Stimulated activated naive CD8-positive, alpha-beta T cell treated with anti-CD3 and anti-CD28 coated beads, Interleukin-15, Interleukin-2, amounts not matched to agents 100 ng/mL and 50 ng/mL, for 24 hours (primary cell): ENCODE measurements around the gene PARK7.
"Not testable (repeated sequence)": the region's sequence is repeated elsewhere in the genome, so short reads cannot be mapped to it uniquely, and the experiment has no call there.

Source experiments
- H3K27ac Mint-ChIP-seq: one replicate; pipeline ENCODE4 v1.8.0; 2021; ENCODE audit warnings: mild to moderate bottlenecking, mixed read lengths
- H3K27me3 Mint-ChIP-seq: one replicate; pipeline ENCODE4 v1.8.0; 2021; ENCODE audit warnings: mixed read lengths
- H3K36me3 Mint-ChIP-seq: one replicate; pipeline ENCODE4 v1.8.0; 2021; ENCODE audit warnings: low read depth, mixed read lengths
- H3K4me1 Mint-ChIP-seq: one replicate; pipeline ENCODE4 v1.8.0; 2021; ENCODE audit warnings: low read depth, mixed read lengths
- H3K4me3 Mint-ChIP-seq: one replicate; pipeline ENCODE4 v1.8.0; 2021; ENCODE audit warnings: mild to moderate bottlenecking, mixed read lengths
- H3K9me3 Mint-ChIP-seq: one replicate; pipeline ENCODE4 v1.8.0; 2021; ENCODE audit warnings: mixed read lengths

Gene PARK7

GRCh38 chr1:7961216-7962013, at the start of gene PARK7:
Gene PARK7, plus strand, starts transcription at chr1:7961711. Its CDS starts 1,075 bp downstream, at chr1:7962786.
- H3K4me1 Mint-ChIP-seq = peaks cover 79% of the 10 kb centered on the region
- no peaks in the 10 kb centered on the region for H3K27me3 Mint-ChIP-seq
- peaks cover 60% of the 10 kb centered on the region for H3K36me3 Mint-ChIP-seq

GRCh38 chr1:7912145-7912544, 49.4 kb upstream of the PARK7 start:
- peaks cover 75% of the 10 kb centered on the region for H3K4me1 Mint-ChIP-seq
- peak overlapping the region; percentile 87 for H3K4me3 Mint-ChIP-seq
- H3K27ac Mint-ChIP-seq = peak overlapping the region; percentile 96
- H3K27me3 Mint-ChIP-seq = no peaks in the 10 kb centered on the region
- peaks cover 47% of the 10 kb centered on the region for H3K36me3 Mint-ChIP-seq
- no peaks in the 10 kb centered on the region for H3K9me3 Mint-ChIP-seq

More at GRCh38 chr1:7961216-7962013, at the start of gene PARK7:
- no peaks in the 10 kb centered on the region for H3K9me3 Mint-ChIP-seq
- H3K27ac Mint-ChIP-seq = peak within 1 kb of the TSS; percentile 98
- peak within 1 kb of the TSS; percentile 99 for H3K4me3 Mint-ChIP-seq

GRCh38 chr1:7912743-7913557, 48.6 kb upstream of the PARK7 start:
- Mint-ChIP-seq H3K4me3 (peak overlapping the region; percentile 87), H3K4me1 (peaks cover 77% of the 10 kb centered on the region), H3K27ac (peak overlapping the region; percentile 96), H3K27me3 (no peaks in the 10 kb centered on the region), H3K36me3 (peaks cover 50% of the 10 kb centered on the region), H3K9me3 (no peaks in the 10 kb centered on the region)

- H3K27ac Mint-ChIP-seq = peak overlapping the region; percentile 95
- peaks cover 61% of the 10 kb centered on the region for H3K36me3 Mint-ChIP-seq
- no peaks in the 10 kb centered on the region for H3K27me3 Mint-ChIP-seq
- peak overlapping the region; percentile 79 for H3K4me3 Mint-ChIP-seq
- peaks cover 91% of the 10 kb centered on the region for H3K4me1 Mint-ChIP-seq
- H3K9me3 Mint-ChIP-seq = no peaks in the 10 kb centered on the region
Observed at GRCh38 chr1:7915826-7916500, 45.5 kb upstream of the PARK7 start.

GRCh38 chr1:7916501-7916830, 45.0 kb upstream of the PARK7 start:
- H3K4me1 Mint-ChIP-seq = peaks cover 92% of the 10 kb centered on the region
- H3K27ac Mint-ChIP-seq = peak overlapping the region; percentile 95
- H3K4me3 Mint-ChIP-seq = peak overlapping the region; percentile 61
- H3K36me3 Mint-ChIP-seq = peaks cover 59% of the 10 kb centered on the region
- H3K27me3 Mint-ChIP-seq = no peaks in the 10 kb centered on the region
- H3K9me3 Mint-ChIP-seq = no peaks in the 10 kb centered on the region

GRCh38 chr1:7917971-7918370, 43.5 kb upstream of the PARK7 start:
- not testable (repeated sequence) for H3K27me3 Mint-ChIP-seq, H3K9me3 Mint-ChIP-seq
- Mint-ChIP-seq H3K36me3 (peaks cover 64% of the 10 kb centered on the region), H3K27ac (peak overlapping the region; percentile 85), H3K4me3 (peak overlapping the region; percentile 20), H3K4me1 (peaks cover 92% of the 10 kb centered on the region)

- Mint-ChIP-seq H3K9me3 (no peaks in the 10 kb centered on the region), H3K4me3 (peak overlapping the region; percentile 79), H3K27me3 (no peaks in the 10 kb centered on the region), H3K4me1 (peaks cover 88% of the 10 kb centered on the region), H3K36me3 (peaks cover 73% of the 10 kb centered on the region), H3K27ac (peak overlapping the region; percentile 98)
Observed at GRCh38 chr1:7919880-7920279, 41.6 kb upstream of the PARK7 start.

GRCh38 chr1:7921796-7922195, 39.7 kb upstream of the PARK7 start:
- H3K9me3 Mint-ChIP-seq = no peaks in the 10 kb centered on the region
- peaks cover 85% of the 10 kb centered on the region for H3K4me1 Mint-ChIP-seq
- peak overlapping the region; percentile 98 for H3K27ac Mint-ChIP-seq
- H3K27me3 Mint-ChIP-seq = no peaks in the 10 kb centered on the region
- H3K4me3 Mint-ChIP-seq = peak overlapping the region; percentile 21
- H3K36me3 Mint-ChIP-seq = peaks cover 77% of the 10 kb centered on the region

- Mint-ChIP-seq H3K4me1 (peaks cover 85% of the 10 kb centered on the region), H3K27ac (peak overlapping the region; percentile 98), H3K4me3 (peak overlapping the region; percentile 21), H3K36me3 (peaks cover 77% of the 10 kb centered on the region), H3K27me3 (no peaks in the 10 kb centered on the region), H3K9me3 (no peaks in the 10 kb centered on the region)
Observed at GRCh38 chr1:7922301-7922700, 39.2 kb upstream of the PARK7 start.

- Mint-ChIP-seq H3K36me3 (peaks cover 87% of the 10 kb centered on the region), H3K4me1 (peaks cover 88% of the 10 kb centered on the region), H3K4me3 (peak overlapping the region; percentile 22), H3K27ac (peak overlapping the region; percentile 61)
- H3K9me3 Mint-ChIP-seq, H3K27me3 Mint-ChIP-seq: not testable (repeated sequence)
Observed at GRCh38 chr1:7927061-7927460, 34.5 kb upstream of the PARK7 start.

- no peaks in the 10 kb centered on the region for H3K27me3 Mint-ChIP-seq
- H3K4me3 Mint-ChIP-seq = peak overlapping the region; percentile 56
- peaks cover 90% of the 10 kb centered on the region for H3K36me3 Mint-ChIP-seq
- no peaks in the 10 kb centered on the region for H3K9me3 Mint-ChIP-seq
- H3K27ac Mint-ChIP-seq = peak overlapping the region; percentile 74
- peaks cover 89% of the 10 kb centered on the region for H3K4me1 Mint-ChIP-seq
Observed at GRCh38 chr1:7928247-7928646, 33.3 kb upstream of the PARK7 start.

- Mint-ChIP-seq H3K27me3 (no peaks in the 10 kb centered on the region), H3K9me3 (no peaks in the 10 kb centered on the region), H3K36me3 (peaks cover 91% of the 10 kb centered on the region), H3K4me3 (peak overlapping the region; percentile 75), H3K27ac (peak overlapping the region; percentile 98), H3K4me1 (peaks cover 90% of the 10 kb centered on the region)
Observed at GRCh38 chr1:7929637-7930036, 31.9 kb upstream of the PARK7 start.

- Mint-ChIP-seq H3K9me3 (no peaks in the 10 kb centered on the region), H3K4me3 (peak overlapping the region; percentile 75), H3K27ac (peak overlapping the region; percentile 98), H3K27me3 (no peaks in the 10 kb centered on the region), H3K4me1 (peaks cover 98% of the 10 kb centered on the region), H3K36me3 (peaks cover 98% of the 10 kb centered on the region)
Observed at GRCh38 chr1:7930645-7931445, 30.7 kb upstream of the PARK7 start.

GRCh38 chr1:7931446-7931812, 30.1 kb upstream of the PARK7 start:
- Mint-ChIP-seq H3K4me3 (peak overlapping the region; percentile 75), H3K36me3 (peaks cover 98% of the 10 kb centered on the region), H3K27ac (peak overlapping the region; percentile 98), H3K4me1 (peaks cover 97% of the 10 kb centered on the region), H3K27me3 (no peaks in the 10 kb centered on the region), H3K9me3 (no peaks in the 10 kb centered on the region)
